BJ (cell line): ENCODE data around the gene CCNC. TPM values are rescaled to one million over a fixed set of nuclear protein-coding genes. Genes with fewer than 3 reads are reported as not detected.
A peak's percentile ranks its signal among the peaks of the same experiment; 100 is the strongest.
"Not testable (repeated sequence)": the region's sequence is repeated elsewhere in the genome, so short reads cannot be mapped to it uniquely, and the experiment has no call there.

ENCODE experiments used
- CTCF ChIA-PET: fragments of 350-600 bp; formaldehyde crosslinking; extraction: SDS; loops from one replicate; lab custom pipeline; 2021; ENCODE audit warnings: antibody characterized with exemption, inconsistent platforms; lab: Yijun Ruan, JAX
- POLR2A ChIA-PET: fragments of 300-600 bp; sonication (Branson Sonifier 250); formaldehyde crosslinking; extraction: SDS; loops from one replicate; lab custom pipeline; 2021; ENCODE audit warnings: antibody characterized with exemption; lab: Charles Lee
- DNase-seq: peaks from one replicate; pipeline ENCODE4 v3.0.0-alpha.2; 2011; ENCODE audit warnings: low read depth
- H3K27me3 ChIP-seq: 2 replicates; pipeline ENCODE4 v1.6.0; 2011; ENCODE audit warnings: low read length; ENCODE audit not compliant: control insufficient read depth, insufficient read depth
- H3K36me3 ChIP-seq: 2 replicates; pipeline ENCODE4 v1.5.1; 2011; ENCODE audit warnings: low read length; ENCODE audit not compliant: control insufficient read depth, insufficient read depth
- H3K4me3 ChIP-seq: 2 replicates; pipeline ENCODE4 v1.5.1; 2011; ENCODE audit warnings: low read depth, mild to moderate bottlenecking, control low read depth, low read length
- CTCF ChIP-seq: IDR thresholded peaks from 2 replicates; pipeline ENCODE4 v1.5.1; 2011; ENCODE audit warnings: low read depth, mild to moderate bottlenecking, control low read depth, inconsistent platforms, low read length, moderate library complexity; ENCODE audit not compliant: insufficient read depth
- polyA plus RNA-seq: library from polyadenylated mRNA; depleted of rRNA; stranded (reverse); fragments of >200 nt; gene quantifications from 2 replicates; pipeline ENCODE4 v1.2.3, GENCODE V29; 2011

Gene CCNC
- polyA plus RNA-seq, 1 experiment: 32.3 TPM

GRCh38 chr6:99605074-99605734 lies 36.7 kb upstream of the CCNC start:
- ChIA-PET POLR2A (no interaction called here), CTCF (interaction anchor here (0.6 to 1.3 kb wide), 2 partner anchors 84 to 143 kb away, joined by 3 read pairs; no protein-coding TSS in a partner anchor)
- DNase-seq: no peak
- H3K27me3 ChIP-seq: peaks cover 81% of the 10 kb centered on the region
- no peak for TF ChIP-seq CTCF
- H3K4me3 ChIP-seq: no peak overlapping the region
- no peaks in the 10 kb centered on the region for H3K36me3 ChIP-seq

GRCh38 chr6:99604166-99605073 lies 36.0 kb upstream of the CCNC start:
- POLR2A ChIA-PET: no interaction called here
- no peak for TF ChIP-seq CTCF
- CTCF ChIA-PET: interaction anchor here (0.6 to 1.3 kb wide), 2 partner anchors 9 to 83 kb away, joined by 3 read pairs; no protein-coding TSS in a partner anchor
- no peak for DNase-seq
- Histone ChIP-seq H3K4me3 (no peak overlapping the region), H3K27me3 (peaks cover 77% of the 10 kb centered on the region), H3K36me3 (no peaks in the 10 kb centered on the region)

DNA sequence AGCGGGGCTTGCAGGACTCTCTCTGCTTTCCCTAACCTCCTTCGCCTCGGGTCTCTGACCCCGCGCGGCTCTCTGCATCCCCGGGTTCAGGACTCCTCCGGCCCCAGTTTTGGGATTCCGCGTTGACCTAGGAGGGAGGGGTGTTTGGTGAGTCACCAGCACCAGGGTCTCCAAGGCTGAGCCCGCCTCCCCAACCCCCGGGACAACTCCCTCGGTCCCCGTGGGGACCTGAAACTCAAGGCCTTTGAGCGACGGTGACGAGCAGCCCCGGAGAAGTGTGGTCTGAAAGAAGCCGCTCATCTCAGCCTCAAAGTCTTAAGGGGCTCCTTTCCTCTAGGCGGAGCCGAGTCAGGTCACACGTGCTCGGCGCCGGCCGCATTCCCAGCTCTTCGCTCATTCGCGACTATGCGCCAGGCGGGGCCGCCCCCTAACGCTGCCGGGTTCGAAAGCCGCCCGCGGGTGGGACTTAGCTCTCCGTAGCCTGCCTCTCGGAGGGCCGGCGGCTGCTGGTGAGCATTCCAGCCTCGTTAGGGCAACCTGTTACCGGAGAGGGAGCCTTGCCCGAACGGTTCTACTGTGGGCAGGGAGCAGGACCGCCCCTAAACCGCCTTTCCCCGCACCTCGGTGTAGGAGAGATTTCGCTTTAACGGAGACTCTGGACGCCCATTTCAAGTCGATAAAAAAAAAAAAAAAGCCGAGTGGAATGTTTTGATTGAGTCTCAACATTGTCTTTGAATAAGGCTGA lies 35.1 kb upstream of the CCNC start:
- CTCF ChIA-PET: interaction anchor here (0.6 kb wide), 1 partner anchor 10 kb away, joined by 3 read pairs; no protein-coding TSS in a partner anchor
- TF ChIP-seq CTCF: no peak
- H3K27me3 ChIP-seq: peaks cover 74% of the 10 kb centered on the region
- POLR2A ChIA-PET: no interaction called here
- DNase-seq: no peak
- peak overlapping the region; percentile 19; the same call in 1 of the 2 replicates for H3K4me3 ChIP-seq
- no peaks in the 10 kb centered on the region for H3K36me3 ChIP-seq

DNA sequence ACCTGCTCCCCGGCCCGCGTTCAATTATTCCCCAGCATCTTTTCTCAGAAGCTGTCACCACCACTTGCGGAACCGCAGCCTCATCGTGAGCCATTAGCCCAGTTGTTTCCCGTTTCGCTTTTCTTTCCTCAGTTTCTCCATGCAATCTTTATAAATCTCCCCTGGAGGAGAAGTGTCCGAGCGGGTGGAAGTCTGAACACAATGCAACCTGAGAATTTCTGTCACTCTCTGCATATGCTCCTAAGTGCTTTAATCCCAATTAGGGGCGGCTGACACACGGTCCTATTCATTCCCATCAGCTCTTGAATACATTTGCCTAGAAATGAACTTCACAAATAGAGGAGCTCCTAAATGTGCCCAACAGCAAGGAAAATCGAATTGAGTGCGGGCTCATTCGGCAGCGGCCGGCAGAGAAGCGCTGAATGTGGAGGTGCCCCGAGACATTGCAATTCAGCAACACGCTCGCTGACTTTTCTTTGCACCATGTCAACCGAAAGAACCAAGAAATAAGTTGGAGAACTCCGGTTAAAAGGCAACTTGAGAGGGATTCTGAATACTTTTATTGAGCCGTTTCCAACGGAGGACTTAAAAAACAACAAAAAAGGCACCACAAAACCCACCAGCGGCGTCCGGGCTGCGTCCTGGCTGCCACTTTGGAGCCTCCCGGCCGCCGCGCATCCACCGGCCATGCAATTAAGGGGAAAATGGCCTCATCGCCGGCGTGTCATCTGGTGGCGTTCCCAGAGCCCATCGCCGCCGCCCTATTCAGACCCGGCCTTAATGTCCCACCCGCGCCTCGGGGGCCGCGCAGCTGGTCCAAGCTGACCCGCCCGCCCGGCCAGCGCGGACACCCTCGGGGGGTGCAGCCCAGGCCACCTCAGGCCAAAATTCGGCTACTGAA lies 34.3 kb upstream of the CCNC start:
- POLR2A ChIA-PET: no interaction called here
- CTCF ChIA-PET: interaction anchor here (1.6 kb wide), 1 partner anchor 273 kb away, joined by 4 read pairs; no protein-coding TSS in a partner anchor
- no peaks in the 10 kb centered on the region for H3K36me3 ChIP-seq
- no peak for TF ChIP-seq CTCF
- peaks cover 68% of the 10 kb centered on the region for H3K27me3 ChIP-seq
- no peak for DNase-seq
- peak overlapping the region; percentile 19; the same call in 1 of the 2 replicates for H3K4me3 ChIP-seq

DNA sequence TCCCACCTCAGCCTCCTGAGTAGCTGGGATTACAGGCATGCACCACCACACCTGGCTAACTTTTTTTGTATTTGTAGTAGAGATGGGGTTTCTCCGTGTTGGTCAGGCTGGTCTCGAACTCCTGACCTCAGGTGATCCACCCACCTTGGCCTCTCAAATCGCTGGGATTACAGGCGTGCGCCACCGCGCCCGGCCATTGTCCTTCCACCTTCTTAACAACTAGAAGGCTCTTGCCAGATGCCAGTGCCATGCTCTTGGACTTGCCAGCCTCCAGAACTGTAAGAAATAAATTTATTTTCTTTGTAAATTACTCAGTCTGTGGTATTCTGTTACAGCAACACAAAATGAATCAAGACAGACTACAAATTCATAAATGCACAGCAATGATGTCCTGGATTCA lies 26.2 kb upstream of the CCNC start:
- DNase-seq, POLR2A ChIA-PET, H3K4me3 ChIP-seq, H3K36me3 ChIP-seq, CTCF ChIA-PET: not testable (repeated sequence)
- H3K27me3 ChIP-seq: peaks cover 49% of the 10 kb centered on the region
